Activated CD4-positive, CD25-positive, alpha-beta regulatory T cell treated with anti-CD3 and anti-CD28 coated beads, Interleukin-2, amount 50 U/mL, for 72 hours (primary cell): ENCODE results near the gene SLC24A3.

Experiments used
- DNase-seq: peaks from one replicate; pipeline ENCODE4 v3.0.0; 2021

Gene SLC24A3

DNA sequence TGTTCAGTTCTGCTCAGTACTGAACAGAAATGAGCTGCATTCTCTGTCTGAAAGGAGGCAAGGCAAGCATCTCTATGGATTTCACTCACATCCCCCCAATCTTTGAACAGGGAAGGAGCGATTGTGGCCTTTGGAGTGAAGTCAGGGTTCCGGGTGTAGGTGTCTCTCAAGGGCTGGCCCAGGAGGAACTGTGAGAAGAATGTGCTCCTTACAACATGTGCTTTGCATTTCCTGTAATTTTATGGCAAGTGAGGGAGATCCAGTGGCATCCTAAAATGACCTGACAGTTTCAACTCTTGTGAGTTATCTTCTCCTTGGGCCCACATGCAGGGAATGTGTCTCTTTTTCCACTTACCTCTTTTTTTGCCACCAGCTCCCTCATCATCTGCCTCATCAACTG lies 482.6 kb downstream of the SLC24A3 start:
- DNase-seq = no peak

DNA sequence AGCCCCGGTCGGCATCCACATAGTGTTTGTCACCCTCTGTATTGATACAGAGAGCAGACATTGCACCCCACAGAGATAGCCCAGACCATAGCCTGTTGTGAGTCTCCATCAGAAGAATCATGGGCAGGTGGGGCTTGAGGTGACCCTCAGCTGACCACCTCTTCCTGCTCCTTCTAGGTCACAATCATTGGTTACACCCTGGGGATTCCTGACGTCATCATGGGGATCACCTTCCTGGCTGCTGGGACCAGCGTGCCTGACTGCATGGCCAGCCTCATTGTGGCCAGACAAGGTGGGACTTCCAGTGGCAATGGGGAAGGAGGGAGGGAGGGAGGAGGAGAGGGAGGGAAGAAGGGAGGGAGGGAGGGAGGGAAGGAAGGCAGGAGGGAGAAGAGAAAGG lies 484.2 kb downstream of the SLC24A3 start:
- no peak for DNase-seq

DNA sequence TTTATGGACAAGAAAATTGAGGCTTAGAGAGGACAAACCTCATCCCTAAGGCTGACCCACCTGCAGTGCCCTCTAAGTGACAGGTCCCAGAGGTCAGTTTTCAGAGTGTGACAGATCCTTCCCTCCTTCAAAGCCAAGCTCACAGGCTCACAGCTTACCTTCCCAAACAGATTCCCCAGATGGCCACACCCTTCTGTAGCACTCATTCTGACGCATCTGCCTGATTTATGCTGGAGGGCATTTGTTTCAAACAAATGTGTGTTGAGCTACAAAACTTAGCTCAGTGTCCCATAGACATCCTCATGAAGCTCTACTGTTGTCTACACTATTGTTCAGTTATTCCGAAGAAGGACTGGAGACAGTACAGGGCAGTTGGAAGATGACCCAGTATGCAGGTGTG lies 485.0 kb downstream of the SLC24A3 start:
- DNase-seq = no peak

DNA sequence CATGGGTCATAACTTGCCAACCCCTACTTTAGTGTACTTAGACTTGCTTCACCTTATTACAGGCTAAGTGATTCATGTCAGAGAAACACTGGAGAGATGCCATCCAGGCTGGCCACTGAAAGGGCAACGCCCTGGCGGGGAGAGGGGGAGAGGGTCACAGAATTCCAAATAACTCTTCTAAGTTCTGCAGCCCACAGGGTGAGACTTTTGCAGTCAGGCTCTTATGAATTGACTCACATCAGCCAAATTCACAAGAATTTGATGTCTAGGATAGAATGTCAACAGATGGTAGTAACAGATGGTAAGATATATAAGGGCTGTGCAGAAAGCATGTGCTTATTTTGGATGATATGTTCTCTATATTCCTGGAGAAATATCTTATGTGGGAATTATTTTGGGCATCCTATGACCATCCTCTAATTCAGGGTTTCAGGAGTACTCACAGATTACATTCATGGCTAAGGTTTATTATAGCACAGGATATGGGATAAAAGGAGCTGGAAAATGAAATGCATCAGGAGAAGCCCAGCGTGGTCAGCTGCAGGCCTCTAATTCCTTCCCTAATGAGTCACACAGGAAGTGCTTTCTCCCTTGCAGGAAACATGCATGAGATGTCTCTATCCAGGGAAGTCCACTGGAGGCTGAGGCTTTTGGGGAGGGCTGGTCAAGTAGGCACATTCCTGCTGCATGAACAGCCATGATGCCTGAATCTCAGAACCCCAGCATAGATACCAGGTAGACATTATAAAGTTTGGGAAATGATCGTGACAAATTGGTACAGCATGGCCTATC lies 486.9 kb downstream of the SLC24A3 start:
- no peak for DNase-seq

DNA sequence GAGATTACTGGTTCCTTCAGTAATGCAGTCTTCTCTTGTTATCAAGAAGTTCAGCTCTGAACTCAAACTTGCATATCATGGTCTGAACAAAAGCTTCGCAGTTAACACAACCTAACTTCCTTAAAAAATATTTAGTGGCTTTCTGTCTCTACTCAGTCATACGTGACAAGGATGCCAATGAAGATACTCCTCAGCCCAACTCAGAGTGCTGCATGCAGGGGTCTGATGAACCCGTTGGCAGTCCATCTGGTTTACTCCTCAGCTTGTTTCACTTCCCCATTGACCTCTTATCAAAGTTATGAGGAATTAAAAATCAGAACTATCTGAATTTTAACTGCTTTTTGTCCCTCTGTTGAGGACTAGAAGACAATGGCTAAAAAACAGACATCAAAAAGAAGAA lies 489.0 kb downstream of the SLC24A3 start:
- no peak for DNase-seq

DNA sequence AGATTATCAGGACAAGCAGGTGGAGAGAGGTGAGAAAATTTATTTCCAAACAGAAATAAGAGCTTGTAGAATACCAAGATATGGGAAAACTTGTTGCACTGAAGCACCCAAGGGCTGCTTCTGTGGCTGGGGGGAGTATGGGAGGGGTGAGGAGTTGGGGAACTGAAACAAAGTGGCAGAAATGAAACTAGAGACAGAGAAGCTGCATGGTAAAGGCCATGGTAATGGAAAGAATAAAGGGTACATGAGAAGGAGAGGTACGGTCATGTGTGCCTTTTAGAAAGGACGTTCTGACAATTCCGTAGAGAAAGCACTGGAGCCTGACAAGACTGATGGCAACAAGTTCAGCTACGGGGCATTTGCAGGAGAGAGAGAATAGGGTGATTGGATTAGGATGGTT lies 494.0 kb downstream of the SLC24A3 start:
- DNase-seq = no peak

DNA sequence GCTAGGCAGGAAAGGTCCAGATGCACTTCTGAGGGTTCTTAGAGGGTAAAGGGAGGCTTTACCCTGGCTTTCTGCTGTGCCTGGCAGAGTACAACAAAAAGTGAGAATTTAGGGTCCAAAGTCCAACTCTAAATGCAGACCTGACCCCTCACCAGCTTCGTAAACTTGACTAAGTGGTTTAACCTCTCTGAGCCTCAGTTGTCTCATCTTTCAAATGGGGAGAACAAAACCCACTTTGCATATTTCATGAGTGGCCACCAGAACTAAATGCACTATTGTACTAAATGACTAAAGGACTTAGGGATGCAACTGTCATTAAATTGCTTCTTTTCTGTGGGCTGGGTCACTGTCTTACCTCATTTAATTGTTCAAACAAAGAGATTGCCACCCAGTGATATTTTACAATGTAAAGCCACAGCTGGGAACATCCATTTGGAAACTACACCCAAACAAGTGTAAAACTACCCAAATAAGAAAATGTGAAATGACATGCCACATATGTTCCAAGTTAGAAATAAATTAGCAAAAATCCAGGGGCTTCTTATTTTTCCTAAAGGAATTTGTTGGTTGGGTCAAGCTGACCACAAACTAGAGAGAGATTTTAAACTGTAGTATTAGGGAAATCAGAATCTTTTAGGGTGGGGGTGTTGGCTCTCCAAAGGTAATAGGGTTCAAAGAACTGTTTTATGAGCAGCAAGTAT lies 497.3 kb downstream of the SLC24A3 start:
- DNase-seq = no peak

DNA sequence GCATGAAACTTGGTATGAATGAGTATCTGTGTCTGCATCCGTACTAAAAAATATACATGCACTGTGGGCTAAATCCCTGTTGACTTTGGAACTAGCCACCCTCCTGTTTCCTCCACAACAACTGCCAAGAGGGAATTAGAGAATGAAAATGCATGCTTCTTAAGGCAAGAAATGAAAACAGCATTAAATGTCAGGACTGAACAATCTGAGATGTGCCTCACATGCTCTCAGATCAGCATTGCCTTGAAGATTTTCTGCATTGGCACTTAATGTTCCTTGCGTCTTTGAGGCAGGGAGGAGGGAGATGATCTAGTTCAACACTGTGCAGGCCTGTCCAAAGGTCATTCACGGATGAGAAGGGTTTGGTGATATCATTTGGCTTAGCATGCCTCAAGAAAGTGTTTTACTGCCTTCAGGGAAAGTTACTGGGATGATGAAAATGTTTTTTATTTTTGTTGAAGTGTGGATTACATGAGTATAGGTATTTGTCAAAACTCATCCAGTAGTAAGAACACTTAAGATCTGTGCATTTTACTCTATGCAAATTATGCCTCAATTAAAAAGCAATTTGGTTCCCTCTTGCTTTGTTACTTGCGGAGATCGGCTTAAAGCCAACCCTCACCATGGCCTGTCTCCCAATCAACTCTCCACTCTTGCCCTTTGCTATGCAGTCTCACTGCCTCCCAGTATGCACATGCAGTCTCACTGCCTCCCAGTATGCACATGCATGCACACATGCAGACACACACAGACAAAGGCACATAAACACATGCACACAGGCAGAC lies 498.1 kb downstream of the SLC24A3 start:
- DNase-seq = no peak

DNA sequence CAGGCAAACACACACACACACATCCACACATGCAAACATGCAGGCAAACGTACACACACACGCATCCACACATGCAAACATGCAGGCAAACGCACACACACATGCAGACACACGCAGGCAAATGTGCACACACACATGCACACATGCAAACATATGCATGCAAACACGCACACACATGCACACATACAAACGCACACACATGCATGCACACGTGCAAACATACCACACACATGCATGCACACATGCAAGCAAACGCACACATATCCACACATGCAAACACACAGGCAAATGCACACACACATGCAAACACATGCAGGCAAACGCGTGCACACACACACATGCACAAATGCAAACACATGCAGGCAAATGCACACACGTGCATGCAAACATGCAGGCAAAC lies 498.7 kb downstream of the SLC24A3 start:
- no peak for DNase-seq

DNA sequence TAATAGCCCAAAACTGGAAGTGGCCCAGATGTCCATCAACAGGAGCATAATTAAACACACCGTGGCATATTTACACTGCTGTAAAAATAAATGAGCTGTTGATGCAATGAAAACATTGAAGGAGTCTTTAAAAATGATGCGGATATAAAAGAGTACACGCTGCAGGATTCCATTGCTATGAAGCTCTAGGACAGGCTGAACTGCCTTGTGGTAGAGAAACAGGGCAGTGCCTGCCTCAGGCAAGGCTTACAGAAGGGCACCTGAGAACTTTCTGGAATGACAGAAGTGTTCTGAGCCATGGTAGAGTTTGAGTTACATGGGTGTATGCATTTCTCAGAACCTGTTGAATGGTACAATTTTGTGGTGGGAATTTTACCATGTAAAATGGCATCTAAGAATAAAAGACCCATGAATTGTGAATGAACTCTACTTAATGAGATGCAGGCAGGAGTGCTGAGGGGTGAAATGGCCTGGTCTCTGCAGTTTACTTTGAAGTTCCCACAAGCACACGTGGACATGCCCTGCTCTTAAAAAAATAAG lies 500.3 kb downstream of the SLC24A3 start:
- DNase-seq = no peak

DNA sequence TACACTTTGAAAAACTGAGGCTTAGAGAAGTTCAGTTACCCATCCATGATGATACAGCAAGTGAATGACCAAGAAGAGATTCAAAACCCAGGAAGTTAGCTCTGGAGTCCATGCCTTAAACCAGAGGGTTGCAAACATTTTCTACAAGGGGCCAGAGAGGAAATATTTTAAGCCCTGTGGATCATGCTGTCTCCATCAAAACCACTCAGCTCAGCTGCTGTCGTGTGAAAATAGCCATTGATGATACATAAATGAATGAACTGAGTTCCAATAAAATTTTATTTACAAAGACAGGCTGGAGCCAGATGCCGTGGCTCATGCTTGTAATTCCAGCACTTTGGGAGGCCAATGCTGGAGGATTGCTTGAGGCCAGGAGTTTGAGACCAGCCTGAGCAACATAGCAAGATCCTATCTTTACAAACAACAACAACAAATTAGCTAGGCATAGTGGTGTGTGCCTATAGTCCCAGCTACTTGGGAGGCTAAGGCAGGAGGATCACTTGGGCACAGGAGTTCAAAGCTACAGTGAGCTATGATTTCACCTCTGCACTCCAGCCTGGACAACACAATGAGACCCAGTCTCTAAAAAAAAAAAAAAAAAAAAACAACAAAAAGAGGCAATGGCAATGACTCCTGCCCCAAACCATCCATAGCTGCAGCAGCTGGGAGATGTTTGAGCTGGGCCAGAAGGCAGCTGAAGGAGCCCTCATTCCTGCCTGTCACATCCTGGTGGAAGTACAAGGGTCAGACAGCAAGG lies 501.6 kb downstream of the SLC24A3 start:
- no peak for DNase-seq

DNA sequence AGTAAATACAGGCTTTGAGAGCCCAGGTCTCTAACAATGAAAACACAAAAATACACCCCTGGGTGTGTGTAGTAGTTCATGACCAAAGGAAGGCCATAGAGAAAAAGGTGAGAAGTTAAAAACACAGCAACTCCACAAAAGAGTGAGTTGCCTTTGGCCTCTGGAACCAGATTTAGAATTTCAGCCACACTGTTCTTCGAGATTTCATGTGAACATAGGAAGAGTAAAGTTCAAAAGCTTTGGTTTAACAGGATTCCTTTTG lies 502.1 kb downstream of the SLC24A3 start:
- DNase-seq = no peak

DNA sequence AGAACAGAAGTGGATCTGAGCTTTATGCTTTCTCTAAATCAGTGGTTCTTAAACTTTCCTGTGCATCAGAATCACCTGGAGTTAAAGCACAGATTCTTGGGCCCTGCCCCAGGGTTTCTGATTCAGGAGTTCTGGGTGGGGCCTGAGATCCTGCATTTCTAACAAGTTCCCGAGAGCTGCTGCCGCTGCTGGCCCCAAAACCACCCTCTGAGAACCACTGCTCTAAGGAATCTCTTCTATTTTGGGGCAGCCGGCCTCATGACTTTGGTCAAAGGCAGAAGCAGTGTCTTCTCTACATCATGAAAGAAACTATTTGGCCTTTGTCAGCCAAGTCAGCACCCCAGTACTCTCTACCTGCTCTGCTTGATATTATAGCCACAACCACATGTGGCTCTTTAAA lies 503.5 kb downstream of the SLC24A3 start:
- no peak for DNase-seq

DNA sequence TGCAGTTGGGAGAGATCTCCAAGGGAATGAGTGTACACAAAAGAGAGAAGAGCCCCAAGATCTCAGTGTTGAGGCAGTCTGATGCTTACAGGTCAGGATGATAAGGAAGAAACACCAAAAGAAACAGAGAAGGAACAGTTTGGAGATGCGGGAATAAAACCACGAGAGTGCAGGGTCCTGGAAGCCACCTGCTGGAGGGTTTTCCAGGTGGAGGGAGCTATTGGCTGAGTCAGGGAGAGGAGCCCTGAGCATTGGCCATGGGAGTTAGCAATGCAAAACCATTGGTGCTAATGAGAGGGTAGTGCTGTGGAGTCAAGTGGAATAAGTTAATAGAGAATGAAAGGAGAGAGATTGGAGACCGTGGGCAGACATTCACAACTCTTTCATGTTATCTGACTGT lies 506.4 kb downstream of the SLC24A3 start:
- DNase-seq = no peak

DNA sequence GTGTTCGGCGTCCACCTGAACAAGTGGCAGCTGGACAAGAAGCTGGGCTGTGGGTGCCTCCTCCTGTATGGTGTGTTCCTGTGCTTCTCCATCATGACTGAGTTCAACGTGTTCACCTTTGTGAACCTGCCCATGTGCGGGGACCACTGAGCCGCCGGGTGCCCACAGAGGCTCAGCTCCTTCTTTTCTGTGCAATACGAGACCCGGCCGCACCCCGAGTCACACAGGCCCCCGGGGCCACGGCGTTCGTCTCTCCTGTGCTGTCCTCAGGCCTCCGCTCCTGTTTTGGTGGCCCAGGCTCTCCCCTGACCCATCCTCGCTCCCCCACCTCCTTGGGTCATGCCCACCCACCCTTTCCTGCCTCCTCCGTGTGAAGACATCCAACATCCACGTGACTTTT lies 508.5 kb downstream of the SLC24A3 start:
- no peak for DNase-seq

DNA sequence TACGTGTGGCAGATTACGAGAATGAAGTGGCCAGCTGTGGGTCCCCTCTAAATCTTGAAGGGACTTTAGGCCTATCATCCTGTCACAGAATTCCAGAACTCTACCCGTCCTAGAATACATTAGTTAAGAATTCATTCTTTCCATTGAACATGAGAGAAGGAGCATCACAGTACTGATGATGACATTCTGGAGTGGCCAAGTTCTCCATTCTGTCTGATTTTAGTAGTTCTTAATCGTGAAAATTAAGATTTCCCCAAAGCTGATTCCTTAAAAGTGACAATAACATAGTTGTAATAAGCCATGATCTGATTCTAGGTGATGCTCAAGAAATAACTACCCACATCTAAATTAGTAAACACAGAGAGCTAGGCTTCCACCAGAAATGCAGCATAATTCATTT lies 510.6 kb downstream of the SLC24A3 start:
- DNase-seq = no peak

DNA sequence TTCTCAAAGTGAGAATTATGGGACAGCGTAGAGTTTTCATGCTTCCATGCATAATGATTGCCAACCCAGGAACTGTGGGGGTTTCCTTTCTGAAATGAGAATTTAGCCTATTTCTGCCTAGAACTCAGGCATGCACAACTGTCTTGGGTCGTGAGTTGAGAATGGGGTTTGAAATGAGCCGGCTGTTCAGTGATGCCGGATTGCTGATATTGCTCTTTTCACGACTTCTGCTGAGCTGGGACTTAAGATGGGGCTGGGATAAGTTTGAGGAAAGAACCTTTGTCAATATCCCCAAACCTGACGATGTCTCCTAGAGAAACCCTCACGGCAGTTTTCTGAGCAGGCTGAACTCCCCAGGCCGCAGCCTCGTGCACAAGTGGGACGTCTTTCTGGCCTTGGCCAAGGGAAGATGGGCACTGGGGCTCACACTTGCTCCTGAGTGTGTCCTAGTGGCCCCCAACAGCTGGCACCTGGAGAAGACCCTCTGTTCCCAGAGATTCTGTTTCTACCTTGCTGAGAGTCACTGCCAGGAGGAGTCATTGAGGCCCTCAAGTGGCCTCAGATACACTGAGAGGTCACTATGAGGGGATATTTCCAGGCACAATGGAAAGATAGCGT lies 511.5 kb downstream of the SLC24A3 start:
- DNase-seq = no peak

DNA sequence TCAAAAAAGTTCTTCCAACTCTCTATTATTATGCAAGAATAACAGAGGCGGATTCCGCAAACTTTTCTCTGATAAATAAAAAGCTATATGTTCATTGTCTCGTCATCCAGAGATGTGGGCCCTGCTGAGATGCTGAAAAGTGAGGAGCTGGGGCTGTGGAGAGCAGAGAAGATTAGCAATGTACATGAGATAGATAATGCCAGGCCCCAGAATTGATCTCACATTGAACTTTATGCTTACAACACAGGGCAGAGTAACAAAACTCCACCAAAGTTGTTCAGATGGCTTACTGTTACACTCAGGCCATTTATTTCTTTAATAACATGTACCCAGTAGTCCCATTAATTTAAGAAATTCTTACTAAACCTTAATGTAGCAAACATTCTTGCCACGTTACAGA lies 512.9 kb downstream of the SLC24A3 start:
- DNase-seq = no peak

DNA sequence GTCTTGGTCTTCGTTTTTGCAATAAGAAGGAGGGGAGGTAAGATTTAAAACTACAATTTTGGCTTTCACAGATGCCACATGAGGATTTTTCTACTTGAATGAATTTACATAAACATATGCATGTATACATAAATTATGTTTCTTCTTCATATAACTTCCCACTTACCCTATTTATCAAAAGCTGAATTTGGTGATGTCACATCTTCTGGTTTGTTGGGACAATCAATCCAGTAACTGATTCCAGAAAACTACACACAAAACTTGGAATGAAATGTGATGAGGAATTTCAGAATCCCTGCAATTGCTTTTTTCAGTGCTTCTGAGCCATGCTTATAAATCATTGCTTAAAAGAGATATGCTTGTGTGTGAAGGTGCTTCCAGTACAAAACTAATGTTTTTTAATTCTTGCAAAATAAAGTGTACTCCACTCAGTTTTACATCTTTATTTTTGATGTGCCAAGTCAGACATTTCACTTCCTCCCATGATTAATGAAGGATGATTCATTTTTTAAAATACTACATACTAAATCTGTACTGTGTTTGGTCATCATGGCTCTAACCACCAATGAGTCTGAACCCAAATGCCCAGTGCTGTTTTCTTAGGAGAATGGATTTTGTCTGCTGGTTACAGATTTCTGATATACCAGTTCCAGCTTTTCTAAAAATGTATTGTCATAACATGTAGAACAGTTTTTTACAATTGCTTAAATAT lies 513.5 kb downstream of the SLC24A3 start:
- no peak for DNase-seq

DNA sequence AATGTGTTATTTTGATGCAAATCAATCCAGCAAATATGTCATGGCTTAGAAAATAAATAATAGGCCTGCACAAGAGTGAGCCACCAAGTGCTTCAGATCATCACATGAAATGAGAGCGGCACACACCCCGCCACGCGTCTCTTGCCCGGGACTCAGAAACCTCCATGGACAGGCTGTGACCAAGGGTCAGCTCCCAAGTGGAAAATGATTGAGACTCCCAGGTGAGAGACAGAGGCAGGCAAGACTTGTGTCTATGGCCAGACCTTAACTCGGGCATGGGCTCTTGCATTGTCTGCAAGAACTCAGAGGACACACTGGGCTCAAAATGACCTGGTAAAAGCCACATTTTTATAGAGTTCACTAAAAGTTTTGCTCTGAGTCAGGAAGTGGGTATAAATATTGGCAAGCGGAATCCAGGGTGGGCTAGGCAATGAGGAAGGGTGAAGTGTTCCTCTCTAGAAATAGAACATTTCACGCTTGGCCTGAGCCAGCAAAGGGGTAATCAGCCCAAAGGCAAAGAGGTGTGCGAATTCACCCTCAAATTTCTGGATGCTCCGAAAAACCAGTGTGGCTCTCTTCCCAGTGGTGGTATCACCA lies 514.9 kb downstream of the SLC24A3 start:
- no peak for DNase-seq

DNA sequence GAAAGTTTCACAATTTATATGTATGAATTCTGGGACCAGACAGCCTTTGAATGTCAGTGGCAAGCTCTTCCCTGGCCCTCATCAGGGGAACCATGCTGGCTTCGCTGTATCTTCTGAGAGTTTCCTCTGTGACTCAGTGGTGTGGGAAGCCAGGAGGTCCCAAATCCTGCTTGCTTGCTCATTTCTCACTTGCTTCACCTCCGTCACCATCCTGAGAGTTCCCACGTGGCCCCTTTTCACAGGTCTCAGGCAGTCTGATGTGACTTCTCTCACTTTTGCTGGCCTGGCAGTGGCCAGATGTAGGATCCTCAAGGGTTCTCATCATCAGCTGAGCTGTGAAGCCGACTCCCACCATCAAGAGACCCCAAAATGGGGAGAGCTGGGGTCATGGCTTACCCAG lies 517.2 kb downstream of the SLC24A3 start:
- no peak for DNase-seq

DNA sequence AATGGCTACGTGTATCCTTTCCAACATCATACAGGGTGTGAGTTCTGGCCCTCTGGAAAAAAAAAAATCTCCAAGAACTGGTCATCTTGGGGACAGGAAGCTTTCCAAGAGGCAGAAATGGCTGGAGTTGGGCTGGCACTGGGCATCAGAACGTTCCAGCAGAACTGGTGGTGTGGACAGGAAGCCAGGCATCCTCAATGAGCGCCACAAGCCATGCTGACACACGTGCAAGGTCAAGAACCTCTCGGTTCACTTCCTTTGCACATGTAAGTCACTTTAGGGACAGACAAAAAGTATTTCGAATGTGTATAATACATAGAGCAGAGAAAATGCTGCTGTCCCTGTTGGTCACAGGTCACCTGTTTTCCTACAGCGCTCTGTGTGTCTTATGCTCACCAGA lies 518.3 kb downstream of the SLC24A3 start:
- no peak for DNase-seq
